Measurements from ENCODE around the gene C16orf92.
A peak's percentile ranks its signal among the peaks of the same experiment; 100 is the strongest.

C16orf92 gene

GRCh38 chr16:30003670-30004423 is 19.2 kb upstream of the C16orf92 start:
- H3K27ac ChIP-seq = no peak overlapping the region

GRCh38 chr16:30004424-30004776 is 18.6 kb upstream of the C16orf92 start:
- TF ChIP-seq ZFX (IDR thresholded peaks at IDR 0.05) = no peak
- TF ChIP-seq CTCF (conservative IDR thresholded peaks at IDR 0.05) = no peak
- H3K27ac ChIP-seq = no peak overlapping the region

More at GRCh38 chr16:30003670-30004423, 19.2 kb upstream of the C16orf92 start:
- TF ChIP-seq ZFX (IDR thresholded peaks at IDR 0.05) (no peak), CTCF (conservative IDR thresholded peaks at IDR 0.05) (no peak)

GRCh38 chr16:30004811-30005242 is 18.2 kb upstream of the C16orf92 start:
- TF ChIP-seq CTCF (conservative IDR thresholded peaks at IDR 0.05) = no peak
- TF ChIP-seq ZFX (IDR thresholded peaks at IDR 0.05) = no peak
- no peak overlapping the region for H3K27ac ChIP-seq

- TF ChIP-seq CTCF (conservative IDR thresholded peaks at IDR 0.05) (peak; percentile 85), ZFX (IDR thresholded peaks at IDR 0.05) (no peak)
- H3K27ac ChIP-seq = no peak overlapping the region
Measured at GRCh38 chr16:30005341-30006094, 17.5 kb upstream of the C16orf92 start.

GRCh38 chr16:30006095-30006473 is 16.9 kb upstream of the C16orf92 start:
- H3K27ac ChIP-seq = no peak overlapping the region
- no peak for TF ChIP-seq ZFX (IDR thresholded peaks at IDR 0.05)
- TF ChIP-seq CTCF (conservative IDR thresholded peaks at IDR 0.05) = no peak

- H3K27ac ChIP-seq = no peak overlapping the region
- TF ChIP-seq ZFX (IDR thresholded peaks at IDR 0.05) (no peak), CTCF (conservative IDR thresholded peaks at IDR 0.05) (no peak)
Measured at GRCh38 chr16:30006659-30007377, 16.2 kb upstream of the C16orf92 start.
